Stimulated activated CD8-positive, alpha-beta memory T cell treated with anti-CD3 and anti-CD28 coated beads, Interleukin-7, amount 100 ng/mL, for 4 hours (primary cell): Measurements from ENCODE around the gene KLF16.

ENCODE experiments used
- DNase-seq, 2 donors: peaks; one replicate each; pipeline ENCODE4 v3.0.0-alpha.2; 2020; ENCODE audit warnings: low read depth in 2 of 2

The KLF16 gene

GRCh38 chr19:1807695-1808394 lies 55.5 kb downstream of the KLF16 start:
- no peak for DNase-seq

- no peak for DNase-seq
Measured at GRCh38 chr19:1807030-1807694, 56.2 kb downstream of the KLF16 start.

GRCh38 chr19:1806184-1807029 lies 57.0 kb downstream of the KLF16 start:
- no peak for DNase-seq

GRCh38 chr19:1805401-1806183 lies 57.8 kb downstream of the KLF16 start:
- no peak for DNase-seq

GRCh38 chr19:1804858-1805257 lies 58.5 kb downstream of the KLF16 start:
- no peak for DNase-seq
